GM23338 (cell line): ENCODE results near the gene RBM23. TPM values are rescaled to one million over a fixed set of nuclear protein-coding genes. Genes with fewer than 3 reads are reported as not detected.
A peak's percentile ranks its signal among the peaks of the same experiment; 100 is the strongest.

Source experiments
- ATAC-seq: fragments of 200-7000 bp; cut with Tn5 transposase; 3 replicates; pipeline ENCODE4 v1.9.1; 2020
- DNase-seq: peaks from one replicate; pipeline ENCODE4 v3.0.0-alpha.2; 2015; ENCODE audit warnings: low spot score
- H2AFZ ChIP-seq: fragments of 200-600 bp; sonication (generic); 2 replicates; pipeline ENCODE4 v1.8.0; 2016; ENCODE audit warnings: antibody characterized with exemption, mild to moderate bottlenecking, moderate library complexity
- H3F3A ChIP-seq: fragments of 200-600 bp; sonication (generic); replicated peaks from 2 replicates; pipeline ENCODE4 v1.8.0; 2017; ENCODE audit warnings: antibody characterized with exemption, mixed run types, low read depth
- H3K27ac ChIP-seq: fragments of 200-600 bp; sonication (generic); 2 replicates; pipeline ENCODE4 v1.6.1; 2016; ENCODE audit warnings: low read depth
- H3K27me3 ChIP-seq: fragments of 200-600 bp; sonication (generic); 2 replicates; pipeline ENCODE4 v1.8.0; 2016; ENCODE audit warnings: mild to moderate bottlenecking, mixed run types, moderate library complexity; ENCODE audit not compliant: insufficient read depth
- H3K36me3 ChIP-seq: fragments of 200-600 bp; sonication (generic); 2 replicates; pipeline ENCODE4 v1.8.0; 2016; ENCODE audit warnings: mild to moderate bottlenecking; ENCODE audit not compliant: insufficient read depth
- H3K4me1 ChIP-seq: fragments of 200-600 bp; sonication (generic); 2 replicates; pipeline ENCODE4 v1.8.0; 2016; ENCODE audit warnings: mild to moderate bottlenecking, moderate library complexity; ENCODE audit not compliant: insufficient read depth
- H3K4me2 ChIP-seq: fragments of 200-600 bp; sonication (generic); 2 replicates; pipeline ENCODE4 v1.7.1; 2017; ENCODE audit warnings: mixed run types
- H3K4me3 ChIP-seq: fragments of 200-600 bp; sonication (generic); 2 replicates; pipeline ENCODE4 v1.6.1; 2016; ENCODE audit warnings: mixed run types
- H3K79me2 ChIP-seq: fragments of 200-600 bp; sonication (generic); replicated peaks from 2 replicates; pipeline ENCODE4 v1.8.0; 2017; ENCODE audit warnings: mild to moderate bottlenecking; ENCODE audit not compliant: insufficient read depth
- H3K9me2 ChIP-seq: fragments of 200-600 bp; sonication (generic); 2 replicates; pipeline ENCODE4 v1.8.0; 2017; ENCODE audit not compliant: insufficient read depth
- H4K20me1 ChIP-seq: fragments of 200-600 bp; sonication (generic); replicated peaks from 2 replicates; pipeline ENCODE4 v1.8.0; 2017; ENCODE audit warnings: mild to moderate bottlenecking; ENCODE audit not compliant: insufficient read depth
- H3K27ac Mint-ChIP-seq: 2 replicates; pipeline ENCODE4 v1.8.0; 2020; ENCODE audit warnings: inconsistent platforms, mild to moderate bottlenecking, moderate library complexity, mixed read lengths
- H3K27me3 Mint-ChIP-seq: 3 replicates; pipeline ENCODE4 v1.8.0; 2022; ENCODE audit warnings: low read depth, mild to moderate bottlenecking, moderate library complexity, mixed read lengths, inconsistent platforms; ENCODE audit not compliant: insufficient read depth, poor library complexity
- H3K36me3 Mint-ChIP-seq: 3 replicates; pipeline ENCODE4 v1.8.0; 2021; ENCODE audit warnings: low read depth, mild to moderate bottlenecking, inconsistent platforms, moderate library complexity, mixed read lengths
- H3K4me1 Mint-ChIP-seq: 3 replicates; pipeline ENCODE4 v1.8.0; 2020; ENCODE audit warnings: mild to moderate bottlenecking, inconsistent platforms, mixed read lengths
- H3K4me3 Mint-ChIP-seq: 3 replicates; pipeline ENCODE4 v1.8.0; 2021; ENCODE audit warnings: moderate library complexity, mild to moderate bottlenecking, inconsistent platforms, mixed read lengths
- H3K9me3 Mint-ChIP-seq: 3 replicates; pipeline ENCODE4 v1.8.0; 2020; ENCODE audit warnings: moderate library complexity, mild to moderate bottlenecking, inconsistent platforms, mixed read lengths
- POLR2AphosphoS5 ChIP-seq: IDR thresholded peaks from 2 replicates; pipeline ENCODE4 v1.6.1; 2016; ENCODE audit warnings: antibody characterized with exemption, low read depth
- STAT1 ChIP-seq: IDR thresholded peaks from one replicate; pipeline ENCODE4 v1.6.1; 2016; ENCODE audit warnings: antibody characterized with exemption; ENCODE audit not compliant: unreplicated experiment
- ZNF114 ChIP-seq: fragments of 250-450 bp; sonication (Bioruptor Pico); IDR thresholded peaks from 2 replicates; pipeline ENCODE4 v1.5.0; 2020; ENCODE audit warnings: mild to moderate bottlenecking, moderate library complexity
- ZNF331 ChIP-seq: fragments of 250-450 bp; sonication (Bioruptor Pico); IDR thresholded peaks from 2 replicates; pipeline ENCODE4 v1.5.0; 2020; ENCODE audit warnings: low read depth, mild to moderate bottlenecking, moderate library complexity
- ZNF462 ChIP-seq: fragments of 250-450 bp; sonication (Bioruptor Pico); IDR thresholded peaks from 2 replicates; pipeline ENCODE4 v1.5.0; 2020; ENCODE audit warnings: mild to moderate bottlenecking, moderate library complexity
- polyA plus RNA-seq: library from polyadenylated mRNA; unstranded; fragments of >200 nt; fragmentation: Nextera tagmentation; extraction: Ambion mirVana; gene quantifications from 2 replicates; pipeline ENCODE4 v1.2.1, GENCODE V29; 2016
- total RNA-seq: library from RNA; depleted of rRNA; stranded (reverse); fragments of >200 nt; shearing (Covaris generic); gene quantifications from 2 replicates; pipeline ENCODE4 v1.2.3, GENCODE V29; 2014

RBM23 gene
- total and polyA plus RNA-seq, 2 experiments from 2014 or later: 14.4 to 52.8 TPM

DNA sequence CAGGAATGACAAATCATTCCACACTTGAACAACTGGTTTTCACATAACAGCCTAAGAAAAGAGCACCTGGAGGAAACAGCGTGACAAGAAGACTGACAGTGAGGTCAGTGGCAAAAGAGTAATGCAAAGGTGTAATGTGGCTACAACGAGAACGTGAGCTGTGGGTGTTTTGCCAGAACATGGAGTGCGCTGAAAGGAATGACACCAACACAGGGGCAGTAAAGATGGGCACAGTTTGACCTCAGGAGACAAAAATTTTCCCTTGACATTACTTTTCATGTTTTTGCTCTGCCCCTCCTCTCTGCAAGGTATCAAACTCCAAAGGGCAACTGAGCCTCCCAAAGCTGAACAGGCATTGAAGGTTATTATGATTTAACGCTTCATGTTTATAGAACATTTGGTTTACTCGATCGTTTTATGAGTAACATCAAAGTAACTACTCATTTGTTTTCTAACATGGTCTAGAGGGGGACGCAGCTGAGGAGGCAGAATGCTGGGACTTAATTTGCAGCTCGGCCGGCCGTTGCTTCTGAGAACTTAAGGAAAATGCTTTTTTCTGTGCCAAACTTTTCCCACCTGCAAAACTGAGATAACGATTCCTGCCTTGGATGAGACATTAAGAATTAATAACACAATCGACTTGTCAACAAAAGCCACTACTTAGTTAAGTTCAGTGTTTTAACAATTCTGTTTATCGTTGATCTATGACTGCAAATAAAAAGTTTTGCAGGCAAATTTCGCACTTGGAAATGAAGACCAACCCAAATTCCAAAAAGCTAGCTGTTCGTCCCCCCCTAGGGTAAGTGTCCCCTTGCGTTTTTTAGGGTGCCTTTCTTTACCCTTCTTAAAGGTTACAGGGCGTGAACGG, 37.0 kb upstream of the RBM23 start:
- no peaks in the 10 kb centered on the region for H3K36me3 ChIP-seq
- H3K4me3 ChIP-seq: peak overlapping the region; percentile 82
- DNase-seq (no peak), ATAC-seq (no peak)
- peaks cover 13% of the 10 kb centered on the region for H3K4me1 ChIP-seq
- Mint-ChIP-seq H3K27me3 (peaks cover 9% of the 10 kb centered on the region), H3K36me3 (peaks cover 34% of the 10 kb centered on the region), H3K9me3 (peaks cover 2% of the 10 kb centered on the region; the same call in 1 of the 3 replicates), H3K4me1 (peaks cover 14% of the 10 kb centered on the region), H3K27ac (peak overlapping the region; percentile 97), H3K4me3 (peak overlapping the region; percentile 91)
- H3K27me3 ChIP-seq: no peaks in the 10 kb centered on the region
- peaks cover 12% of the 10 kb centered on the region; the same call in 1 of the 2 replicates for H3F3A ChIP-seq
- no peaks in the 10 kb centered on the region for H3K79me2 ChIP-seq
- H3K27ac ChIP-seq: peak overlapping the region; percentile 97
- H3K4me2 ChIP-seq: peak overlapping the region; percentile 88
- H3K9me2 ChIP-seq: no peaks in the 10 kb centered on the region
- H2AFZ ChIP-seq: peak overlapping the region; percentile 89
- TF ChIP-seq ZNF462 (CRISPR knock-in tag): no peak
- H4K20me1 ChIP-seq: no peaks in the 10 kb centered on the region

DNA sequence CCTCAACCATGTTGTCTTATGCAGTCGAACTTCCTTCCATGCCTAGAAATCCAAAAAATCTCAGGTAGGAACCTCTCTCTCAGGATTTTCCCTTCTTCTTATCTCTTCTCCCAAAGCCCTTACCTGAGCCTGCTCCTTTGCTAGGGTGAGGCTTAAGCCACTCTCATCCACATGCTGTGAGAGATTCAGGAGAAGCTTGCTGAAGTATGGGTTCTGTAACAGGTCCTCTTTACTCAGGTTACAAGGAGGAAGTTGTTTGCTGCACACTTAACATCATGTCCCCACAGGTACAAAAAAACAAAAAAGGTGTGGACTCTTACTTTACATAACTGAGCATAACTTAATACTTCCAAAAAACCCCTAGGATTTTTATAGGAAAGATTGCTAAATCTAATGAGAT, 33.5 kb upstream of the RBM23 start:
- peaks cover 54% of the 10 kb centered on the region for H3K36me3 Mint-ChIP-seq
- no peaks in the 10 kb centered on the region for H4K20me1 ChIP-seq
- no peak overlapping the region for H3K4me3 Mint-ChIP-seq
- H3K27me3 ChIP-seq: no peaks in the 10 kb centered on the region
- peaks cover 12% of the 10 kb centered on the region; the same call in 1 of the 2 replicates for H3F3A ChIP-seq
- H3K27me3 Mint-ChIP-seq: peaks cover 5% of the 10 kb centered on the region
- H3K9me2 ChIP-seq: no peaks in the 10 kb centered on the region
- H2AFZ ChIP-seq: no peak overlapping the region
- H3K79me2 ChIP-seq: no peaks in the 10 kb centered on the region
- no peaks in the 10 kb centered on the region for H3K36me3 ChIP-seq
- no peak overlapping the region for H3K4me3 ChIP-seq
- H3K9me3 Mint-ChIP-seq: no peaks in the 10 kb centered on the region; the same call in 2 of the 3 replicates
- H3K4me2 ChIP-seq: no peak overlapping the region
- peaks cover 10% of the 10 kb centered on the region for H3K4me1 ChIP-seq
- ATAC-seq: no peak
- no peak overlapping the region for H3K27ac ChIP-seq
- no peak overlapping the region for H3K27ac Mint-ChIP-seq
- H3K4me1 Mint-ChIP-seq: peaks cover 14% of the 10 kb centered on the region
- DNase-seq: no peak
- TF ChIP-seq STAT1 (no peak), POLR2AphosphoS5 (no peak), ZNF462 (CRISPR knock-in tag) (no peak), ZNF114 (CRISPR knock-in tag) (no peak), ZNF331 (CRISPR knock-in tag) (no peak)
